Stimulated activated naive B cell treated with anti-CD40 and anti-IgM and Interleukin-4, amounts not matched to agents 10 μg/mL and 1 μg/mL and 100 μg/mL, for 72 hours (primary cell): ENCODE data around the gene XPNPEP2.

Experiments used
- ATAC-seq, 2 donors: fragments of 150-1000 bp; cut with Tn5 transposase; replicated peaks; 2 replicates each; pipeline ENCODE4 v1.10.0; 2021; ENCODE audit warnings: moderate library complexity in 1 of 2
- DNase-seq: peaks from one replicate; pipeline ENCODE4 v3.0.0; 2021
- H3K27ac Mint-ChIP-seq: one replicate; pipeline ENCODE4 v1.8.0; 2022; ENCODE audit warnings: mild to moderate bottlenecking, mixed read lengths
- H3K27me3 Mint-ChIP-seq, 2 donors: one replicate each; pipeline ENCODE4 v1.8.0; 2022; ENCODE audit warnings: mixed read lengths in 2 of 2
- H3K36me3 Mint-ChIP-seq, 2 donors: one replicate each; pipeline ENCODE4 v1.8.0; 2022; ENCODE audit warnings: mixed read lengths in 2 of 2, mild to moderate bottlenecking in 1 of 2
- H3K4me1 Mint-ChIP-seq, 2 donors: one replicate each; pipeline ENCODE4 v1.8.0; 2022; ENCODE audit warnings: mixed read lengths in 2 of 2, mild to moderate bottlenecking in 1 of 2
- H3K4me3 Mint-ChIP-seq, 2 donors: one replicate each; pipeline ENCODE4 v1.8.0; 2022; ENCODE audit warnings: mild to moderate bottlenecking in 2 of 2, mixed read lengths in 2 of 2, moderate library complexity in 1 of 2
- H3K9me3 Mint-ChIP-seq, 2 donors: one replicate each; pipeline ENCODE4 v1.8.0; 2022; ENCODE audit warnings: mixed read lengths in 2 of 2, mild to moderate bottlenecking in 1 of 2

Gene XPNPEP2

GRCh38 chrX:129771266-129771995, 32.7 kb downstream of the XPNPEP2 start:
- H3K27ac Mint-ChIP-seq, result peak overlapping the region; percentile 90
- H3K4me3 Mint-ChIP-seq, result no peak overlapping the region
- no peaks in the 10 kb centered on the region for H3K27me3 Mint-ChIP-seq
- no peaks in the 10 kb centered on the region for H3K9me3 Mint-ChIP-seq
- H3K36me3 Mint-ChIP-seq, result no peaks in the 10 kb centered on the region
- DNase-seq (no peak), ATAC-seq (no peak)
- H3K4me1 Mint-ChIP-seq, result peaks cover 41 to 73% of the 10 kb centered on the region in 2 donors

GRCh38 chrX:129772796-129773431, 34.1 kb downstream of the XPNPEP2 start:
- H3K4me1 Mint-ChIP-seq, result peaks cover 52 to 76% of the 10 kb centered on the region in 2 donors
- H3K36me3 Mint-ChIP-seq, result no peaks in the 10 kb centered on the region
- peak overlapping the region; percentile 46 to 57 for H3K4me3 Mint-ChIP-seq
- H3K9me3 Mint-ChIP-seq, result no peaks in the 10 kb centered on the region
- DNase-seq (peak; percentile 91), ATAC-seq (peak; percentile 81 to 85)
- peak overlapping the region; percentile 98 for H3K27ac Mint-ChIP-seq
- H3K27me3 Mint-ChIP-seq, result no peaks in the 10 kb centered on the region

DNA sequence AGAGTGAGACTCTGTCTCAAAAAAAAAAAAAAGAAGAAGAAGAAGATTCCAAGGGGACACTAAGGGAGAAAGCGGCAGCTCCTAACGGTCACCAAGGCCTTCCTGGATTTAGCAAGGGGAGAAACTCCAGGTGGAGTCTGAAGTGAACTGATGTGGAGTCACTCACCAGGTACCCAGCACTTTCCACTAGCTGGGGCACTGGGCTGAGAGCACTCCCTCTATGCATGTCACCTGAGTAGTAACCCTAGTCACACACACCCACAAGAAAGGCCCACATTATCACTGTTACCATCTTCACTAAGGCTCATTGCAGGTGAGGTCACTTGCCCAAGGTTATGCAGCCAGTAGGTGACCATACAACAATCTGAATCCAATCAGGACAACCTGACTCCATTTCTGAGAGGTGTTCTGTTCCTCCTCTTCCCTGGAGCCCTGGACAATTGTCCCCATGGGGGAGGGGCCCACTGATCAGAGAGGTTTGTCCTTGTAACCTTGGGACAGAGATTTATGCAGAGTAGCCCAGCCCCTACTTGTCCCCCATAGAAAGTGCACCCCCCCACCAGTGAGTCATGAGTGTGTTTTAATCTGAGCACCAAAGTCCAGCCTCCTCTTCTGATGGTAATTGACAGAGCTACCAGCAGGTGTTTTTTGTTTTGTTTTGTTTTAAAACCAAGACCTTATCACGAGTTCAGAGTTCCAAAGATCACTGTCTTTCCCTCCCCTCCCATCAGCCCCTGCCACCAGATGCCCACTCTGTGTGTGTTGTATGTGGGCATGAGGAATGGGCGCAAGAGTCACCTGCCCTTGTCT, 35.1 kb downstream of the XPNPEP2 start:
- Mint-ChIP-seq H3K27me3 (no peaks in the 10 kb centered on the region), H3K4me3 (peak overlapping the region in 1 of 2 donors; percentile 3), H3K27ac (peak overlapping the region; percentile 98), H3K9me3 (peaks cover 0 to under 1% of the 10 kb centered on the region in 2 donors), H3K4me1 (peaks cover 47 to 70% of the 10 kb centered on the region in 2 donors), H3K36me3 (no peaks in the 10 kb centered on the region)
- ATAC-seq (no peak), DNase-seq (no peak)

DNA sequence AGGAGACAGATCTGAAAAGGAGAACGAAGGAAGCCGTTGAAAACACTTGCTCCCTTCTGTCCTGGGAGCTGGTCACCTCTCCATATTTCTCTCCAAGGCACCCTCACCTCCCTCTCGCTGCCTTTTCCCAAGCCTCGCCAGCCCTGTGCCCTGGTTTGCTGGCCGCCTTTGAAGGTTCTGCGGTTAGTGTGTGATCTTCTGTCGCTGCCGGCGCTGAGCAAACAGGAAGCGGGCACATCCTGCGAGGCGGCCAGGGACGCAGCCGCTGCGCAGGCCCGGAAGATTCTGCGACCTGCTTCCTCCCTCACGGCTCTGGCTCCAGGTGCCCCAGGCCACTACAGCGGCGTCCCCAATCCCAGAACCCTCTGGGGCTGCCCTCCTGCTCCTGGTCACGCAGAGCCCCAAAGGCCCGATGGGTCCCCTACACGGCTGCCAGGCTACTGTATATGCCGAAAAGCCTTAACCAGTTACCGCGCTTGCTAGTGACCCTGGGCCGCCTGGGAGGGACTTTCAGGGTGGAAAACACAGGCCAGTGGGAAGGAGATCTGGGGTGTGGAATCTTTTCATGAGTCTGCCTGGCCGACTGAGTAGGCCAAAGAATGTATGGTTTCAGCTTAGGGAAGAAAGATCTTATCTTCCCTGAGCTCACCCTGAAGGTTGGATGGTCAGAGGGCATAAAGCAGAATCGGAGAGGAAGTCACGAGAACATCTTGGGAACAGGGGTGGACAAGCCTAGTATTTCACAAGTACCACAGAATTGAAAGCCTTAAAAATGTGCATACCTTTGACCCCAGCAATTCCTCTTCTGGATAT, 38.6 kb downstream of the XPNPEP2 start:
- peak overlapping the region; percentile 98 for H3K27ac Mint-ChIP-seq
- peaks cover 0 to 5% of the 10 kb centered on the region in 2 donors for H3K9me3 Mint-ChIP-seq
- H3K4me3 Mint-ChIP-seq, result peak overlapping the region; percentile 89 to 94
- H3K27me3 Mint-ChIP-seq, result no peaks in the 10 kb centered on the region
- peaks cover 15 to 23% of the 10 kb centered on the region in 2 donors for H3K36me3 Mint-ChIP-seq
- DNase-seq, result peak; percentile 71
- peaks cover 48 to 65% of the 10 kb centered on the region in 2 donors for H3K4me1 Mint-ChIP-seq
- ATAC-seq, result peak; percentile 19 to 26

DNA sequence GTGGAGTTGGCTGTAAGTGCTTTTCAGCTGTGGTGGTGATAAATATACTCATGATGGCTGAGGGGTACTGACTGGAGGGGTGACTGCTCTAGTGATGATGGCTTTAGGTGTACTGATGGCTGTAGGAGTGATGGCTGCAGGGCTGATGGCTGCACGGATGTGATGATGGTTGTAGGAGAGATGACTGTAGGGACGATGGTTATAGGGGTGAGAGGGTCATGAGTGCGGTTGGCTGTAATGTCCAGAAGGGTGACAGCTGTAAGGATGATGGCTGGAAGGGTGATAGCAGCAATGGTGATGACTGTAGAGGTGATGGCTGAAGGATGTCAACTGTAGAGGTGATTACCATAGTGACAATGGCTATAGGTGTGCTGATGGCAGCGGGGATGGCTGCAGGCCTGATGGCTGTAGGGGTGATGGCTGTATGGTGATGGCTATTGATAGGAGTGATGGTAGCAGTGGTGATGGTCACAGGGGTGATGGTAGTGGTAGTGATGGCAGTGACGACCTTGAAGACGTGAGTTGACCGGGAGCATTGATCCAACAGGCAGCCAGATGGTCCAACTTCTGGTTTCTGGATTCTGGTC, 40.4 kb downstream of the XPNPEP2 start:
- Mint-ChIP-seq H3K27me3 (no peaks in the 10 kb centered on the region), H3K36me3 (peaks cover 24 to 36% of the 10 kb centered on the region in 2 donors), H3K4me1 (peaks cover 52 to 65% of the 10 kb centered on the region in 2 donors), H3K4me3 (peak overlapping the region; percentile 77 to 97), H3K27ac (peak overlapping the region; percentile 87), H3K9me3 (peaks cover 0 to 5% of the 10 kb centered on the region in 2 donors)
- no peak for ATAC-seq
- DNase-seq, result no peak

GRCh38 chrX:129779747-129780146, 41.0 kb downstream of the XPNPEP2 start, which contains the start of gene SASH3:
TSS of gene SASH3 (plus strand) at chrX:129779949. CDS start at chrX:129780098, 149 bp downstream.
- peak within 1 kb of the TSS; percentile 77 to 97 for H3K4me3 Mint-ChIP-seq
- H3K9me3 Mint-ChIP-seq, result peaks cover 0 to 5% of the 10 kb centered on the region in 2 donors
- H3K36me3 Mint-ChIP-seq, result peaks cover 27 to 36% of the 10 kb centered on the region in 2 donors
- peaks cover 51 to 59% of the 10 kb centered on the region in 2 donors for H3K4me1 Mint-ChIP-seq
- H3K27ac Mint-ChIP-seq, result peak within 1 kb of the TSS; percentile 87
- peak; percentile 77 for DNase-seq
- peak; percentile 50 to 59 for ATAC-seq
- H3K27me3 Mint-ChIP-seq, result no peaks in the 10 kb centered on the region

DNA sequence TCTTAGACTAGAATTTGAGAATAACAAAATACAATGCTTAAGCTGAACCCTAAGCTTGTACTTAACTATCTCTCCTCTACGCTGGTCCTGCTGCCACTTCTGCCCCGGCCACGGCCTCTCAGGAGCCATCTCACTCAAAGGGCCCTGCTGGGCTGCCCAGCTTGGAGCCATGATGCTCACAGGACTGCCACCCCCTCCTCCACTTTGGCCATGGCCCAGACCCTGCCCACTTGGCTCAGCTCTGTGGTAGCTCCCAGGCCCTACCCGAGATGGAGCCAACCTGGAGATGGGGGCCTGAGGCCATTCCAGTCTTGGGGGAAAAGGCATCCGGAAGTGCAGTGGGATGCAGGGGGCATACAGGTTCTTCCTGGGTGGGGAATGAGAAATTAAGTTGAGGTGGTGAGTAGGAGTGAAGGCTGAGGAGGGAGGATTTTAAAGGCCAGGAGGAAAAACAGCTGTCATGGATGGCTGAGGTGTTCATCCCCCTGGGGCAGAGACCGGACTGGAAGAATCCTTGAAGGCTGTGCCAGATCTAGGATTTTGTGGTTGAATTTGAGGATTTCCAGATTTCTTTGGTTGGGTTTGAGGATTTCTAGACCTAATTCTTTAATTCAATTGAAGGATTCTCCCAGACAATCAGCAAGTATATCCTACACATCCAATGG, 41.8 kb downstream of the XPNPEP2 start:
- H3K9me3 Mint-ChIP-seq, result peaks cover 0 to 5% of the 10 kb centered on the region in 2 donors
- H3K36me3 Mint-ChIP-seq, result peaks cover 30 to 42% of the 10 kb centered on the region in 2 donors
- peaks cover 50 to 57% of the 10 kb centered on the region in 2 donors for H3K4me1 Mint-ChIP-seq
- H3K27ac Mint-ChIP-seq, result peak overlapping the region; percentile 87
- peak overlapping the region; percentile 77 to 97 for H3K4me3 Mint-ChIP-seq
- DNase-seq, result no peak
- no peaks in the 10 kb centered on the region for H3K27me3 Mint-ChIP-seq
- no peak for ATAC-seq

GRCh38 chrX:129781134-129781672, 42.4 kb downstream of the XPNPEP2 start:
- DNase-seq, result peak; percentile 80
- H3K27ac Mint-ChIP-seq, result peak overlapping the region; percentile 90
- H3K9me3 Mint-ChIP-seq, result peaks cover 0 to 5% of the 10 kb centered on the region in 2 donors
- H3K27me3 Mint-ChIP-seq, result no peaks in the 10 kb centered on the region
- peaks cover 56 to 62% of the 10 kb centered on the region in 2 donors for H3K4me1 Mint-ChIP-seq
- ATAC-seq, result peak; percentile 75 to 77
- peak overlapping the region; percentile 77 to 97 for H3K4me3 Mint-ChIP-seq
- peaks cover 33 to 48% of the 10 kb centered on the region in 2 donors for H3K36me3 Mint-ChIP-seq

DNA sequence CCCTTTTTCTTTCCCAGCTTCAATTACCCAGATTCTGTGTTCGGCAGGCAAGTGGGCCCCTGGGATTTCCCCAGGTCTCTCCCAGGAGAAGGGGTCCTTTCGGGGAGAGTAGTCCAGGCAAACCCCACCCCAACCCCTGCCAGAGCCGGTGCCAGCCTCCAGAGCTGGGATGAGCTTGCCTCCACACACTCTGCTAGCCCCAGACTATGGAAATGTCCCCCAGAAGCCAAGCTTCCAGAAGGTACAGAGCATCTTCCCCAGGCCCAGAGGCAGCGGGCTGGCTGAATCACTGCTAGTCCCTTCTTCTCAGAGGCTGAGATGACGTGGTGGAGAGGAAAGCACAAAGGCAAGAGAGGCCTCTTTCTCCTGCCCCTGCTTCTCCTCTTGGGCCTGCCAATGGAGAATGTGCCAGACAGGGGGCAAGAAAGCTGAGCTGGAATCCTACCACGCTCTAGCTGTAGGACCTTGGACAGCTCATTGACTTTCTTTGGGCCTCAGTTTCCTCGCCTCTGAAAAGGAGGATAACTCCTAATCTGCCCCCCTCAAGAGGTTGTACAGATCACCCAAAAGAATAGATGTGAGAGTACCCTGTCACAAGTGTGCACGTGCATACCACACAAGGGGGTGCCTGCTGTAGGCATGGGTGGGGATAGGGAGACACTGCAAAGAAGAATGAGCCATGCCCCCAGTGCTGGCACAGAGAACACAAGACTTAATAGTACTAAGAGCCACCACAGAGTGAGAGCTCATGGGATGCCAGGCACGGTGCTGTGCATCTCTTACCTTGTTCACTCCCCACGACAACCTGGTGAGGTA, 43.1 kb downstream of the XPNPEP2 start:
- peaks cover 33 to 53% of the 10 kb centered on the region in 2 donors for H3K36me3 Mint-ChIP-seq
- ATAC-seq (no peak), DNase-seq (no peak)
- peak overlapping the region; percentile 77 to 97 for H3K4me3 Mint-ChIP-seq
- peaks cover 0 to 5% of the 10 kb centered on the region in 2 donors for H3K9me3 Mint-ChIP-seq
- peaks cover 58 to 63% of the 10 kb centered on the region in 2 donors for H3K4me1 Mint-ChIP-seq
- H3K27ac Mint-ChIP-seq, result peak overlapping the region; percentile 90
- H3K27me3 Mint-ChIP-seq, result no peaks in the 10 kb centered on the region

DNA sequence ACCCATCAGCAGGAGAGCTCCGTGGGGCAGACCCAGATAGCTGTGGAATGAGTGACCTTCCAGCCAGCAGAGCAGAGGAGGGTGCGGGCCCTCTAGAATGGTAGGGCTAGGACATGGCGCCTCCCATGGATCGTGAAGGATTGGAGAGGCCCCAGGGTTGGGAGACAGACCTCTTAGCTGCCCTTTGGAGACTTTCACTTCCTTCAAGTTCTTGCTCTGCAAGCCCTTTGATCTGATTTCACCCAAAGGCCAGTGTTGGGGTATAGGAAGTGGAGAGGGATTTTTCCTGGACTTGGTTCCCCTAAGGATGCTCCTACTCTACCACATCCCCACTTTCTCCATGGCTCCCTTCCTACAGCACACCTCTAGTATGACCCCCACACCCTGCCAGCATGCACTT, 43.9 kb downstream of the XPNPEP2 start:
- Mint-ChIP-seq H3K27me3 (no peaks in the 10 kb centered on the region), H3K27ac (peak overlapping the region; percentile 84), H3K4me3 (peak overlapping the region; percentile 77 to 97), H3K9me3 (peaks cover 0 to 5% of the 10 kb centered on the region in 2 donors), H3K36me3 (peaks cover 38 to 61% of the 10 kb centered on the region in 2 donors), H3K4me1 (peaks cover 57 to 61% of the 10 kb centered on the region in 2 donors)
- DNase-seq (no peak), ATAC-seq (no peak)

GRCh38 chrX:129783291-129783713, 44.5 kb downstream of the XPNPEP2 start:
- H3K36me3 Mint-ChIP-seq, result peaks cover 40 to 62% of the 10 kb centered on the region in 2 donors

DNA sequence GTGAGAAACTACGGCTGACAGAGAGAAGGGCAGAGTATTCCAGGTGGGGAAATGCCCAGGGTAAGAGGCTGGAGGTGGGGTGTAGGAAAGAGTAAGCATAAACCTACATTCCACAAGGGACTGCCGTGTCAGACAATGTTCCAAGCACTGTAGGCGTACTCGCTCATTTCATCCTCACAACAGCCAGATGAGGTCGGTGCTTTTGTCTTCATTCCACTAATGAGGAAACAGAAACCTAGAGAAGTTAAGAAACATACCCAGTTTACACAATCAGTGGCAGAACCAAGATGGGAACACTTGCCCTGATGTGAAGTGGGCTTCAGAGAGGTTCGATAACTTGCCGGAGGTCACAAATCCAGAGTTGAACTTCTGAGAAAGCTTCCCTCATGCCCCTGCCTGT, 45.6 kb downstream of the XPNPEP2 start:
- DNase-seq, result no peak
- Mint-ChIP-seq H3K27me3 (no peaks in the 10 kb centered on the region), H3K4me1 (peaks cover 54 to 64% of the 10 kb centered on the region in 2 donors)

More at GRCh38 chrX:129783291-129783713, 44.5 kb downstream of the XPNPEP2 start:
- ATAC-seq (no peak), DNase-seq (no peak)
- peak overlapping the region; percentile 84 for H3K27ac Mint-ChIP-seq
- H3K4me1 Mint-ChIP-seq, result peaks cover 57 to 62% of the 10 kb centered on the region in 2 donors
- H3K27me3 Mint-ChIP-seq, result no peaks in the 10 kb centered on the region
- H3K4me3 Mint-ChIP-seq, result peak overlapping the region; percentile 77 to 97
- H3K9me3 Mint-ChIP-seq, result peaks cover 0 to 5% of the 10 kb centered on the region in 2 donors

More for the DNA sequence above, 45.6 kb downstream of the XPNPEP2 start:
- Mint-ChIP-seq H3K36me3 (peaks cover 42 to 70% of the 10 kb centered on the region in 2 donors), H3K4me3 (peak overlapping the region; percentile 77 to 97), H3K9me3 (no peaks in the 10 kb centered on the region), H3K27ac (peak overlapping the region; percentile 78)
- no peak for ATAC-seq
